ENCODE results near the gene PSMB2. TPM values are rescaled to one million over a fixed set of nuclear protein-coding genes. Genes with fewer than 3 reads are reported as not detected.

PSMB2 gene
- total RNA-seq, 1 donor from 2014 or later = 98.6 TPM

DNA sequence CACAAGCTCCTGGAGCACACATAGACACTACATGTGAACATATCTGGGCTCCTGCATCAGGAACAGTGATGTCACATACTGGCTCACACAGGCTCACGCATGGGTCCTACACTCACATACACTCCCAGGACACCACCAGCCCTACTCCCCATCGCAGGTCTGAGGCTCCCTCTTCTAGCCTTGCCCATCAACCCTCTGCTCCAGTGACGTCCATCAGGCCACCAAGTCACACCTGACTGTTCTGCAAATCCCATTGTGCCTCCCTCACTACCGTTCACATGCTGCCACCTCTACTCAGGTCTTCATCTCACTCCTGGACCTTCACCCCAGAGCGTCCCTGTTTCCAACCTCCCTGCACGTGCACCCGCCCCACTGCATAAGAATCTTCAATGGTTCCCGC lies 50.1 kb downstream of the PSMB2 start:
- Mint-ChIP-seq H3K4me1 (ENCODE audit: low read depth, unreplicated experiment) (no peaks in the 10 kb centered on the region), H3K36me3 (ENCODE audit: low read depth, unreplicated experiment) (peaks cover 7% of the 10 kb centered on the region), H3K27ac (ENCODE audit: unreplicated experiment) (no peak overlapping the region), H3K4me3 (ENCODE audit: unreplicated experiment) (no peak overlapping the region), H3K27me3 (ENCODE audit: low read depth, unreplicated experiment) (peaks cover 22% of the 10 kb centered on the region), H3K9me3 (ENCODE audit: unreplicated experiment) (peaks cover 2% of the 10 kb centered on the region)
- H3K4me3 ChIP-seq (ENCODE audit: insufficient read depth, low read depth, low read length) = no peak overlapping the region
- DNase-seq (ENCODE audit: low read depth) (no peak), FAIRE-seq (no peak)
- no peaks in the 10 kb centered on the region for H3K27me3 ChIP-seq (ENCODE audit: insufficient read depth, low read length)
- H3K79me2 ChIP-seq (ENCODE audit: insufficient read depth, low read length) = no peaks in the 10 kb centered on the region
- H3K27ac ChIP-seq (ENCODE audit: low read depth, low read length) = no peak overlapping the region
- no peaks in the 10 kb centered on the region for H3K9me3 ChIP-seq (ENCODE audit: insufficient read depth, low read depth, low read length)
- no peaks in the 10 kb centered on the region for H3K36me3 ChIP-seq (ENCODE audit: insufficient read depth, low read length)
- no peak overlapping the region for H2AFZ ChIP-seq (ENCODE audit: low read depth, low read length)
- no peaks in the 10 kb centered on the region for H3K4me1 ChIP-seq (ENCODE audit: insufficient read depth, low read length)
- no peak for TF ChIP-seq EZH2 (IDR thresholded peaks at IDR 0.05; ENCODE audit: insufficient read depth, low read length)
- no peak for TF ChIP-seq CTCF (IDR thresholded peaks at IDR 0.05; ENCODE audit: insufficient read depth, low read depth, low read length)
- no peak overlapping the region for H3K4me2 ChIP-seq (ENCODE audit: low read length)
- H3K9ac ChIP-seq (ENCODE audit: low read length) = no peak overlapping the region
- no peaks in the 10 kb centered on the region for H4K20me1 ChIP-seq (ENCODE audit: insufficient read depth, low read length)

GRCh38 chr1:35590476-35591040 lies 50.8 kb downstream of the PSMB2 start:
- Histone ChIP-seq H3K27ac (ENCODE audit: low read depth, low read length) (no peak overlapping the region), H3K4me3 (ENCODE audit: insufficient read depth, low read depth, low read length) (no peak overlapping the region), H3K9ac (ENCODE audit: low read length) (no peak overlapping the region), H3K27me3 (ENCODE audit: insufficient read depth, low read length) (no peaks in the 10 kb centered on the region), H3K9me3 (ENCODE audit: insufficient read depth, low read depth, low read length) (no peaks in the 10 kb centered on the region), H3K4me2 (ENCODE audit: low read length) (no peak overlapping the region), H3K4me1 (ENCODE audit: insufficient read depth, low read length) (no peaks in the 10 kb centered on the region), H3K36me3 (ENCODE audit: insufficient read depth, low read length) (no peaks in the 10 kb centered on the region), H2AFZ (ENCODE audit: low read depth, low read length) (no peak overlapping the region), H4K20me1 (ENCODE audit: insufficient read depth, low read length) (no peaks in the 10 kb centered on the region), H3K79me2 (ENCODE audit: insufficient read depth, low read length) (no peaks in the 10 kb centered on the region)
- Mint-ChIP-seq H3K36me3 (ENCODE audit: low read depth, unreplicated experiment) (peaks cover 7% of the 10 kb centered on the region), H3K27ac (ENCODE audit: unreplicated experiment) (no peak overlapping the region), H3K9me3 (ENCODE audit: unreplicated experiment) (peaks cover 2% of the 10 kb centered on the region), H3K27me3 (ENCODE audit: low read depth, unreplicated experiment) (peaks cover 24% of the 10 kb centered on the region), H3K4me1 (ENCODE audit: low read depth, unreplicated experiment) (no peaks in the 10 kb centered on the region), H3K4me3 (ENCODE audit: unreplicated experiment) (no peak overlapping the region)
- TF ChIP-seq CTCF (IDR thresholded peaks at IDR 0.05; ENCODE audit: insufficient read depth, low read depth, low read length) = no peak
- no peak for TF ChIP-seq EZH2 (IDR thresholded peaks at IDR 0.05; ENCODE audit: insufficient read depth, low read length)
- FAIRE-seq (no peak), DNase-seq (ENCODE audit: low read depth) (no peak)

Measured in astrocyte (in vitro differentiated cells and primary cell).